ENCODE data around the gene LUM. TPM values are rescaled to one million over a fixed set of nuclear protein-coding genes. Genes with fewer than 3 reads are reported as not detected.

LUM gene
- polyA plus RNA-seq, 1 of the 3 experiments (the other 2 are of a cell fraction), result 30.6 TPM

GRCh38 chr12:91142221-91142631, 30.9 kb upstream of the LUM start:
- WGBS (ENCODE audit: low lambda C conversion rate), result 44% methylated on average over 3 of the region's 3 CpGs
- TF ChIP-seq TEAD4 (IDR thresholded peaks at IDR 0.05; ENCODE audit: borderline replicate concordance, insufficient read depth), result no peak
- TF ChIP-seq GABPA (IDR thresholded peaks at IDR 0.05; ENCODE audit: low read depth), result no peak
- TF ChIP-seq MXI1 (IDR thresholded peaks at IDR 0.05; ENCODE audit: low read depth, low read length), result no peak
- TF ChIP-seq RAD21 (IDR thresholded peaks at IDR 0.05; ENCODE audit: low read length), result no peak
- TF ChIP-seq NRF1 (IDR thresholded peaks at IDR 0.05; ENCODE audit: low read depth, low read length), result no peak
- TF ChIP-seq IRF3 (IDR thresholded peaks at IDR 0.05; ENCODE audit: low read depth, low read length), result no peak
- TF ChIP-seq ELF1 (IDR thresholded peaks at IDR 0.05), result no peak
- TF ChIP-seq REST (IDR thresholded peaks at IDR 0.05; ENCODE audit: low read depth, low read length), result no peak
- TF ChIP-seq CHD2 (IDR thresholded peaks at IDR 0.05; ENCODE audit: low read length, partially characterized antibody), result no peak
- TF ChIP-seq TAF1 (IDR thresholded peaks at IDR 0.05; ENCODE audit: borderline replicate concordance, low read depth, low read length), result no peak
- no peak for TF ChIP-seq FOSL2 (IDR thresholded peaks at IDR 0.05; ENCODE audit: borderline replicate concordance, low read depth)
- TF ChIP-seq USF2 (IDR thresholded peaks at IDR 0.05; ENCODE audit: borderline replicate concordance, low read depth, low read length), result no peak
- no peak for TF ChIP-seq USF1 (IDR thresholded peaks at IDR 0.05; ENCODE audit: borderline replicate concordance, low read depth)
- no peak for TF ChIP-seq FOXJ3 (CRISPR knock-in tag; IDR thresholded peaks at IDR 0.05)
- TF ChIP-seq RFX5 (IDR thresholded peaks at IDR 0.05; ENCODE audit: low read length), result no peak
- no peak for TF ChIP-seq EZH2phosphoT487 (IDR thresholded peaks at IDR 0.05; ENCODE audit: borderline replicate concordance, low read depth)
- no peak for TF ChIP-seq MAX (IDR thresholded peaks at IDR 0.05; ENCODE audit: low read depth)
- TF ChIP-seq NFIC (IDR thresholded peaks at IDR 0.05; ENCODE audit: borderline replicate concordance), result no peak
- no peak for TF ChIP-seq YY1 (IDR thresholded peaks at IDR 0.05; ENCODE audit: low read depth)
- Histone ChIP-seq H3K9me2 (no peaks in the 10 kb centered on the region), H3K27ac (ENCODE audit: low read depth in 2 of 2, low read length in 1 of 2) (no peak overlapping the region), H3K36me3 (replicated peaks in 1 of 2; ENCODE audit: control insufficient read depth in 1 of 2, insufficient read depth in 2 of 2, low read length in 1 of 2) (no peaks in the 10 kb centered on the region), H3K4me2 (no peak overlapping the region), H3K9ac (no peak overlapping the region), H3K9me3 (no peaks in the 10 kb centered on the region), H2AFZ (ENCODE audit: low read depth) (no peak overlapping the region), H3K27me3 (ENCODE audit: insufficient read depth) (no peaks in the 10 kb centered on the region), H3K4me1 (ENCODE audit: control insufficient read depth in 1 of 2, insufficient read depth in 2 of 2, low read depth in 1 of 2, low read length in 1 of 2) (peaks cover 11 to 31% of the 10 kb centered on the region in 2 experiments), H3F3A (replicated peaks; ENCODE audit: insufficient read depth) (peaks cover 15% of the 10 kb centered on the region), H4K20me1 (ENCODE audit: insufficient read depth) (no peaks in the 10 kb centered on the region), H3K4me3 (ENCODE audit: low read depth in 2 of 2, low read length in 1 of 2) (no peak overlapping the region), H3K79me2 (ENCODE audit: insufficient read depth) (no peaks in the 10 kb centered on the region)
- DNase-seq, result no peak
- CTCF ChIA-PET, result no interaction called here
- POLR2A ChIA-PET, result no interaction called here
